Measurements from ENCODE around the gene MSMB. TPM values are rescaled to one million over a fixed set of nuclear protein-coding genes. Genes with fewer than 3 reads are reported as not detected.

MSMB gene
- total RNA-seq, 1 donor from 2014 or later, result not detected

DNA sequence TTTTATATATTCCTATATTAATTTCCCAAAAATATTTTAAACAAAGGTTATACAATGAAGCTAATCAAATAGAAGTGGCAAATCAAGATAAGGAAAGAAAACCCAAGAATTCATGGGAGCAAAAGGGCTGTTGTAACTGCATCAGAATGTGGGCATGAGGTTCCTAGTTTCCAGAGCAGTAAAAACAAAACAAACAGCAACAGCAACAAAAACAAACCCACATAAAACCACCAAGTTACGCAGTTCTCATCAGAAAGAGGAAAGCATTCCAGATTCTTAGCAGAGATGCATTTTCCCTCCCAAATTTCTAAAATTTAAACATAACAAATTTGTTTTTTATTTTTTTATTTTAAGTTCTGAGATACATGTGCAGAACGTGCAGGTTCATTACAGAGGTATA is 34.8 kb upstream of the MSMB start:
- Mint-ChIP-seq H3K4me3 (ENCODE audit: unreplicated experiment) (no peak overlapping the region), H3K27ac (ENCODE audit: unreplicated experiment) (no peak overlapping the region), H3K4me1 (ENCODE audit: unreplicated experiment) (no peaks in the 10 kb centered on the region), H3K36me3 (ENCODE audit: low read depth, unreplicated experiment) (no peaks in the 10 kb centered on the region), H3K9me3 (ENCODE audit: unreplicated experiment) (no peaks in the 10 kb centered on the region), H3K27me3 (ENCODE audit: unreplicated experiment) (peaks cover 5% of the 10 kb centered on the region)
- no peak for DNase-seq (ENCODE audit: low spot score)
- TF ChIP-seq CTCF (IDR thresholded peaks at IDR 0.05; ENCODE audit: unreplicated experiment), result no peak

GRCh38 chr10:46079831-46080585 is 33.9 kb upstream of the MSMB start:
- Mint-ChIP-seq H3K27me3 (ENCODE audit: unreplicated experiment) (peaks cover 5% of the 10 kb centered on the region), H3K9me3 (ENCODE audit: unreplicated experiment) (no peaks in the 10 kb centered on the region), H3K4me1 (ENCODE audit: unreplicated experiment) (no peaks in the 10 kb centered on the region), H3K36me3 (ENCODE audit: low read depth, unreplicated experiment) (no peaks in the 10 kb centered on the region), H3K27ac (ENCODE audit: unreplicated experiment) (no peak overlapping the region), H3K4me3 (ENCODE audit: unreplicated experiment) (no peak overlapping the region)
- TF ChIP-seq CTCF (IDR thresholded peaks at IDR 0.05; ENCODE audit: unreplicated experiment), result no peak
- no peak for DNase-seq (ENCODE audit: low spot score)

GRCh38 chr10:46077731-46078413 is 31.8 kb upstream of the MSMB start:
- H3K27me3 Mint-ChIP-seq (ENCODE audit: unreplicated experiment), result peaks cover 5% of the 10 kb centered on the region
- no peak overlapping the region for H3K4me3 Mint-ChIP-seq (ENCODE audit: unreplicated experiment)
- no peaks in the 10 kb centered on the region for H3K4me1 Mint-ChIP-seq (ENCODE audit: unreplicated experiment)
- no peak for DNase-seq (ENCODE audit: low spot score)
- H3K27ac Mint-ChIP-seq (ENCODE audit: unreplicated experiment), result no peak overlapping the region
- no peaks in the 10 kb centered on the region for H3K9me3 Mint-ChIP-seq (ENCODE audit: unreplicated experiment)
- no peak for TF ChIP-seq CTCF (IDR thresholded peaks at IDR 0.05; ENCODE audit: unreplicated experiment)
- no peaks in the 10 kb centered on the region for H3K36me3 Mint-ChIP-seq (ENCODE audit: low read depth, unreplicated experiment)

DNA sequence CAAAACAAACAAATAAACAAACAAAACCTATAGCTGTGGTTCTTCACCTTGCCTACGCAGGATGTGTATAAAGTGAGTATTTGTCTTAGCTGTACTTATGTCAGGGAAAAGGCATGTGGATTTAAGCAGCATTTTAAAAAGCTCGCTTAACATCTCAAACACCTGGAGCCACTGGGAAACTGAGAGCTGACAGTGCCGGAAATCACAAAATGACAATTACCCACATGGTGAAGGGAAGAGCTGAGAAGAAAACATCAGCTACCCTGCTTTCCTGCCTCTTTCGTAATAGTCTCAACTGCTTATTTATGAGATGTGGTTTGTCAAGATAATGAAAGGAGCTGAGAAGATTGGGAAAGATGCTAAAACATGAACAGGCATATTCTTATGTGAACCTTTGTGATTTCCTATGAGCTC is 31.1 kb upstream of the MSMB start:
- no peak overlapping the region for H3K4me3 Mint-ChIP-seq (ENCODE audit: unreplicated experiment)

More for the DNA sequence above, 31.1 kb upstream of the MSMB start:
- DNase-seq (ENCODE audit: low spot score), result no peak
- Mint-ChIP-seq H3K27ac (ENCODE audit: unreplicated experiment) (no peak overlapping the region), H3K27me3 (ENCODE audit: unreplicated experiment) (peaks cover 2% of the 10 kb centered on the region), H3K36me3 (ENCODE audit: low read depth, unreplicated experiment) (no peaks in the 10 kb centered on the region), H3K4me1 (ENCODE audit: unreplicated experiment) (no peaks in the 10 kb centered on the region), H3K9me3 (ENCODE audit: unreplicated experiment) (no peaks in the 10 kb centered on the region)
- TF ChIP-seq CTCF (IDR thresholded peaks at IDR 0.05; ENCODE audit: unreplicated experiment), result no peak

Data from endothelial cell (in vitro differentiated cells).